ENCODE measurements around the gene C8B. TPM values are rescaled to one million over a fixed set of nuclear protein-coding genes. Genes with fewer than 3 reads are reported as not detected.

C8B gene
- total RNA-seq, 1 donor from 2014 or later, result 1.2 TPM

- Histone ChIP-seq H3K9me3 (no peaks in the 10 kb centered on the region), H3K4me3 (no peak overlapping the region), H3K27ac (no peak overlapping the region), H3K27me3 (ENCODE audit: low read depth) (no peaks in the 10 kb centered on the region), H3K4me1 (no peaks in the 10 kb centered on the region), H3K36me3 (no peaks in the 10 kb centered on the region)
- intact Hi-C loops (cut with DNase I), result no loop called here
- ATAC-seq (no peak), DNase-seq (no peak)
- TF ChIP-seq CTCF (IDR thresholded peaks at IDR 0.05), result no peak
Observed at GRCh38 chr1:56992318-56993125, 26.7 kb upstream of the C8B start.

GRCh38 chr1:56991576-56991975 is 25.8 kb upstream of the C8B start:
- Histone ChIP-seq H3K4me3 (no peak overlapping the region), H3K36me3 (no peaks in the 10 kb centered on the region), H3K9me3 (no peaks in the 10 kb centered on the region), H3K27ac (no peak overlapping the region), H3K27me3 (ENCODE audit: low read depth) (no peaks in the 10 kb centered on the region), H3K4me1 (no peaks in the 10 kb centered on the region)
- no peak for TF ChIP-seq CTCF (IDR thresholded peaks at IDR 0.05)
- DNase-seq, result no peak
- intact Hi-C loops (cut with DNase I), result no loop called here
- no peak for ATAC-seq

- intact Hi-C loops (cut with DNase I), result no loop called here
- no peak for DNase-seq
- Histone ChIP-seq H3K36me3 (no peaks in the 10 kb centered on the region), H3K9me3 (no peaks in the 10 kb centered on the region), H3K27ac (no peak overlapping the region), H3K4me3 (no peak overlapping the region), H3K4me1 (no peaks in the 10 kb centered on the region), H3K27me3 (ENCODE audit: low read depth) (no peaks in the 10 kb centered on the region)
- no peak for ATAC-seq
- no peak for TF ChIP-seq CTCF (IDR thresholded peaks at IDR 0.05)
Observed at GRCh38 chr1:56986397-56986796, 20.6 kb upstream of the C8B start.

GRCh38 chr1:56985857-56986256 is 20.0 kb upstream of the C8B start:
- ATAC-seq (no peak), DNase-seq (no peak)
- H3K9me3 ChIP-seq, result no peaks in the 10 kb centered on the region
- intact Hi-C loops (cut with DNase I), result no loop called here
- H3K36me3 ChIP-seq, result no peaks in the 10 kb centered on the region
- H3K4me1 ChIP-seq, result no peaks in the 10 kb centered on the region
- no peak overlapping the region for H3K4me3 ChIP-seq
- H3K27me3 ChIP-seq (ENCODE audit: low read depth), result no peaks in the 10 kb centered on the region
- no peak for TF ChIP-seq CTCF (IDR thresholded peaks at IDR 0.05)
- H3K27ac ChIP-seq, result no peak overlapping the region

GRCh38 chr1:56983484-56983883 is 17.7 kb upstream of the C8B start:
- TF ChIP-seq CTCF (IDR thresholded peaks at IDR 0.05), result no peak
- H3K9me3 ChIP-seq, result no peaks in the 10 kb centered on the region
- no peak overlapping the region for H3K4me3 ChIP-seq
- no peak overlapping the region for H3K27ac ChIP-seq
- no peak for DNase-seq
- intact Hi-C loops (cut with DNase I), result no loop called here
- no peak for ATAC-seq
- H3K36me3 ChIP-seq, result no peaks in the 10 kb centered on the region
- H3K4me1 ChIP-seq, result no peaks in the 10 kb centered on the region
- H3K27me3 ChIP-seq (ENCODE audit: low read depth), result no peaks in the 10 kb centered on the region
